A673 (cell line): Measurements from ENCODE around the gene JMJD1C. TPM values are rescaled to one million over a fixed set of nuclear protein-coding genes. Genes with fewer than 3 reads are reported as not detected.

Experiments
- BruUV-seq: library from RNA; stranded (reverse); fragments of 400-500 nt; replicated peaks from 2 replicates; lab custom pipeline; 2021; lab: Mats Ljungman, UMichigan
- CTCF ChIA-PET: fragments of 300-600 bp; sonication (Branson Sonifier 250); formaldehyde crosslinking; loops from one replicate; lab custom pipeline; 2022; ENCODE audit warnings: antibody characterized with exemption; lab: Charles Lee
- POLR2A ChIA-PET: fragments of 300-600 bp; sonication (Branson Sonifier 250); formaldehyde crosslinking; loops from one replicate; lab custom pipeline; 2022; ENCODE audit warnings: antibody characterized with exemption; ENCODE audit not compliant: low non-redundant PET; lab: Charles Lee
- DNase-seq: peaks from one replicate; pipeline ENCODE4 v3.0.0-alpha.2; 2015; ENCODE audit warnings: low spot score
- H3K27ac ChIP-seq: fragments of 200-600 bp; sonication (generic); 2 replicates; pipeline ENCODE4 v1.5.1; 2016; ENCODE audit warnings: mixed run types, low read depth, mild to moderate bottlenecking, mixed read lengths, antibody characterized with exemption, low read length; ENCODE audit not compliant: poor library complexity, severe bottlenecking
- H3K27me3 ChIP-seq: fragments of 200-600 bp; sonication (generic); replicated peaks from 2 replicates; pipeline ENCODE4 v1.6.1; 2017; ENCODE audit warnings: mixed run types, low read depth, mild to moderate bottlenecking, mixed read lengths, antibody characterized with exemption, low read length; ENCODE audit not compliant: insufficient read depth, poor library complexity
- H3K36me3 ChIP-seq: fragments of 200-600 bp; sonication (generic); 2 replicates; pipeline ENCODE4 v1.6.1; 2016; ENCODE audit warnings: mixed run types, mild to moderate bottlenecking, mixed read lengths, antibody characterized with exemption, low read length; ENCODE audit not compliant: insufficient read depth, poor library complexity, severe bottlenecking
- H3K4me1 ChIP-seq: fragments of 200-600 bp; sonication (generic); 2 replicates; pipeline ENCODE4 v1.6.1; 2017; ENCODE audit warnings: mixed run types, mild to moderate bottlenecking, mixed read lengths, antibody characterized with exemption, low read length; ENCODE audit not compliant: insufficient read depth, poor library complexity, severe bottlenecking
- H3K4me3 ChIP-seq: fragments of 200-600 bp; sonication (generic); 2 replicates; pipeline ENCODE4 v1.5.1; 2016; ENCODE audit warnings: low read depth, mixed run types, mild to moderate bottlenecking, mixed read lengths, low read length; ENCODE audit not compliant: poor library complexity, severe bottlenecking
- H3K9me3 ChIP-seq: fragments of 200-600 bp; sonication (generic); 2 replicates; pipeline ENCODE4 v1.6.1; 2016; ENCODE audit warnings: mixed run types, low read depth, mild to moderate bottlenecking, mixed read lengths, antibody characterized with exemption, low read length; ENCODE audit not compliant: poor library complexity, severe bottlenecking
- EZH2 ChIP-seq: fragments of 200-600 bp; sonication (generic); IDR thresholded peaks from 2 replicates; pipeline ENCODE4 v1.6.1; 2017; ENCODE audit warnings: borderline replicate concordance, low read depth, mild to moderate bottlenecking, mixed read lengths, antibody characterized with exemption, low read length; ENCODE audit not compliant: poor library complexity, severe bottlenecking
- intact Hi-C: fragments of 100-400 bp; cut with micrococcal nuclease; formaldehyde crosslinking; loops from one replicate; pipeline ENCODE4 v1.10.0; 2022; ENCODE audit not compliant: unreplicated experiment
- total RNA-seq: library from RNA; stranded (reverse); gene quantifications from 2 replicates; pipeline ENCODE4 v1.2.3, GENCODE V29; 2021
- TF ChIP-seq, protein P1 (sequence below): fragments of 300-800, 200-600 bp; sonication (generic); conservative IDR thresholded peaks from 2 replicates; pipeline ENCODE4 v1.5.1; 2017; ENCODE audit warnings: low read depth, mild to moderate bottlenecking, antibody characterized with exemption, low read length, moderate library complexity, mixed read lengths

The JMJD1C gene
- total RNA-seq, 1 experiment from 2014 or later, result 71.4 TPM

DNA sequence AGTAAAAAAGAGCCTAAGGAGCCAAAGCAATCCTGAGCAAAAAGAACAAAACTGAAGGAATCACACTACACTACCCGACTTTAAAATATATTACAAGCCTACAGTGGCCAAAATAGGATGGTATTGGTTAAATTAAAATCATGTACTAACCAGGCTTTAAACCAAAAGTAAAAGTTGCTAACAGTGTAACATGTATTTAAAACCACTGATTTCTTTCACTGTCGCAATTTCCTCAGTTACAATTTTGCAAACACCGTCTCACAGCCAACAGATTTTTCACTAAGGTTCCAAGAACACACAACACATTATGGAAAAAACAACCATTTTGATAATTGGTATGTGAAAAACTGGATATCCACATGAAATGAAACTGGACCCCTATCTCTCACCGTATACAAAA lies 74.0 kb downstream of the JMJD1C start:
- no peak for DNase-seq
- Histone ChIP-seq H3K36me3 (no peaks in the 10 kb centered on the region), H3K4me3 (no peak overlapping the region), H3K27ac (no peak overlapping the region), H3K27me3 (no peaks in the 10 kb centered on the region), H3K9me3 (peaks cover 24% of the 10 kb centered on the region), H3K4me1 (peaks cover 9% of the 10 kb centered on the region)
- CTCF ChIA-PET, result no interaction called here
- no TSS peak for BruUV-seq
- POLR2A ChIA-PET, result no interaction called here
- intact Hi-C loops, result no loop called here
- no peak for TF ChIP-seq EZH2
- TF ChIP-seq, protein P1, sequence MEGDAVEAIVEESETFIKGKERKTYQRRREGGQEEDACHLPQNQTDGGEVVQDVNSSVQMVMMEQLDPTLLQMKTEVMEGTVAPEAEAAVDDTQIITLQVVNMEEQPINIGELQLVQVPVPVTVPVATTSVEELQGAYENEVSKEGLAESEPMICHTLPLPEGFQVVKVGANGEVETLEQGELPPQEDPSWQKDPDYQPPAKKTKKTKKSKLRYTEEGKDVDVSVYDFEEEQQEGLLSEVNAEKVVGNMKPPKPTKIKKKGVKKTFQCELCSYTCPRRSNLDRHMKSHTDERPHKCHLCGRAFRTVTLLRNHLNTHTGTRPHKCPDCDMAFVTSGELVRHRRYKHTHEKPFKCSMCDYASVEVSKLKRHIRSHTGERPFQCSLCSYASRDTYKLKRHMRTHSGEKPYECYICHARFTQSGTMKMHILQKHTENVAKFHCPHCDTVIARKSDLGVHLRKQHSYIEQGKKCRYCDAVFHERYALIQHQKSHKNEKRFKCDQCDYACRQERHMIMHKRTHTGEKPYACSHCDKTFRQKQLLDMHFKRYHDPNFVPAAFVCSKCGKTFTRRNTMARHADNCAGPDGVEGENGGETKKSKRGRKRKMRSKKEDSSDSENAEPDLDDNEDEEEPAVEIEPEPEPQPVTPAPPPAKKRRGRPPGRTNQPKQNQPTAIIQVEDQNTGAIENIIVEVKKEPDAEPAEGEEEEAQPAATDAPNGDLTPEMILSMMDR, result no peak

DNA sequence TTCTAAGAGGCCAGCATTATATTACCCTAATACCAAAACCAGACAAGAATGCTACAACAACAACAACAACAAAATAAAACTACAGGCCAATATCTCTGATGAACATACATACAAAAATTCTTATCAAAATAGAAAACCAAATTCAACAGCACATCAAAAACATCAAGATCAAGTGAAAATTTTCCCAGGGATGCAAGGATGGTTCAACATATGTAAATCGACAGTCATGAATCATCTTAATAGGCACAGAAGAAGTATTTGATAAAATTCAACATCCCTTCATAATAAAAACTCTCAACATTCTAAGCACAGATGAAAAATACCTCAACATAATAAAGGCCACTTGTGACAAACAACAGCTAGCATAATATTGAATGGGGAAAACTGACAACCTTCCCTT lies 75.3 kb downstream of the JMJD1C start:
- ChIA-PET CTCF (no interaction called here), POLR2A (interaction anchor here (0.6 kb wide), 1 partner anchor 290 kb away, joined by 3 read pairs; no protein-coding TSS in a partner anchor)
- Histone ChIP-seq H3K27me3 (no peaks in the 10 kb centered on the region), H3K4me3 (no peak overlapping the region), H3K9me3 (peaks cover 24% of the 10 kb centered on the region), H3K27ac (no peak overlapping the region), H3K36me3 (no peaks in the 10 kb centered on the region), H3K4me1 (peaks cover under 1% of the 10 kb centered on the region)
- intact Hi-C loops, result no loop called here
- BruUV-seq, result no TSS peak
- no peak for TF ChIP-seq EZH2
- TF ChIP-seq, protein P1, result no peak
- no peak for DNase-seq

DNA sequence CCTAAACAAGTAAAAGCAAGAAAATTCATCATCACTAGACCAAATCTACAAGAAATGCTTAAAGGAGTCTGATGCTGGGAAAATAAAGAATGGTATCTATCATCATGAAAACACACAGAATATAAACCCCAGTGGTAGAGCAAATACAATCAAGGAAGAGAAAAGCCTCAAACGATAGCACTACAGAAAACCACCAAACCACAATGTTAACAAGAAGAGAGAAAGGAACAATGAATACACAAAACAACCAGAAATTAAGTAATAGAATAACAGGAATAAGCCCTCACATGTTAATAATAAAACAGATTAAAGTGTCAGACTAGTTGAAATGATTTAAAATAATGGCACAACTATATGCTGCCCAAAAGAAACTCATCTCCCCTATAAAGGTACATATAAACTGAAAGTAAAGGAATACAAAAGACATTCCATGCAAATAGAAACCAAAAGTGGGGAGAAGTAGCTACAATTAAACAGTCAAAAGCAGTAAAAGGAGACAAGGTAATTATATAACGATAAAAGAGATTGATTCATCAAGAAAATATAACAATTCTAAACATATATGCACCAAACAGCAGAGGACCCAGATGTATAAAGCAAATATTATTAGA lies 77.3 kb downstream of the JMJD1C start:
- intact Hi-C loops, result no loop called here
- no peaks in the 10 kb centered on the region for H3K4me1 ChIP-seq
- no peaks in the 10 kb centered on the region for H3K27me3 ChIP-seq
- POLR2A ChIA-PET, result no interaction called here
- TF ChIP-seq EZH2, result no peak
- TF ChIP-seq, protein P1, result no peak
- H3K4me3 ChIP-seq, result no peak overlapping the region
- CTCF ChIA-PET, result no interaction called here
- BruUV-seq, result no TSS peak
- H3K27ac ChIP-seq, result no peak overlapping the region
- no peaks in the 10 kb centered on the region for H3K36me3 ChIP-seq
- DNase-seq, result no peak
- peaks cover 24% of the 10 kb centered on the region for H3K9me3 ChIP-seq
